GM12892 (cell line): ENCODE results near the gene KIR3DL3.
"Not testable (repeated sequence)": the region's sequence is repeated elsewhere in the genome, so short reads cannot be mapped to it uniquely, and the experiment has no call there.

ENCODE experiments used
- DNase-seq: peaks from one replicate; pipeline ENCODE4 v3.0.0; 2011; ENCODE audit not compliant: insufficient read length
- FAIRE-seq: peaks from 2 replicates; lab custom pipeline; 2011; peaks lifted over from hg19 to GRCh38; lab: Jason Lieb, UNC

KIR3DL3 gene

DNA sequence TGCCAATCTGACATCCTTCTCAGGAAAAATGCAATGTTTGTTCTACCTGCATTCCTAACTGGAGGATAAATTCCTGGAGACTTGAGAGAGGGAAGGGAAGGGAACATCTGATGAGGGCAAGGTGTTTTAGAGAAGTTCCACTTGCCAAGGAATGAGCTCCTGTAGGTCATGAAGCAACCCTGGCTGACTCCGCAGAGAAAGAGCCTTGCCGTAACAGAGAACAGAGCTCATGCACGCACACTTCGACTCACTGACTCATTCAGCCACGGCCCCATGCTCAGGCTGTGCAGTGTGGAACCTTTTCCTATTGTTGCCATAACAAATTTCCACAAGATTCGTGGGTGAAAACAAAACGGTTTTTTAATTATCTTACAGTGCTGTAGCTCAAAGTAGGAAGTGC lies 54.7 kb downstream of the KIR3DL3 start:
- not testable (repeated sequence) for FAIRE-seq, DNase-seq

GRCh38 chr19:54782916-54783315 lies 58.7 kb downstream of the KIR3DL3 start:
- FAIRE-seq, DNase-seq: not testable (repeated sequence)
